ENCODE data around the gene MRTFA.

GRCh38 chr22:40671796-40672360 lies 35.4 kb upstream of the MRTFA start:
- TF ChIP-seq POLR2A (IDR thresholded peaks at IDR 0.05): no peak
- TF ChIP-seq, protein P1, sequence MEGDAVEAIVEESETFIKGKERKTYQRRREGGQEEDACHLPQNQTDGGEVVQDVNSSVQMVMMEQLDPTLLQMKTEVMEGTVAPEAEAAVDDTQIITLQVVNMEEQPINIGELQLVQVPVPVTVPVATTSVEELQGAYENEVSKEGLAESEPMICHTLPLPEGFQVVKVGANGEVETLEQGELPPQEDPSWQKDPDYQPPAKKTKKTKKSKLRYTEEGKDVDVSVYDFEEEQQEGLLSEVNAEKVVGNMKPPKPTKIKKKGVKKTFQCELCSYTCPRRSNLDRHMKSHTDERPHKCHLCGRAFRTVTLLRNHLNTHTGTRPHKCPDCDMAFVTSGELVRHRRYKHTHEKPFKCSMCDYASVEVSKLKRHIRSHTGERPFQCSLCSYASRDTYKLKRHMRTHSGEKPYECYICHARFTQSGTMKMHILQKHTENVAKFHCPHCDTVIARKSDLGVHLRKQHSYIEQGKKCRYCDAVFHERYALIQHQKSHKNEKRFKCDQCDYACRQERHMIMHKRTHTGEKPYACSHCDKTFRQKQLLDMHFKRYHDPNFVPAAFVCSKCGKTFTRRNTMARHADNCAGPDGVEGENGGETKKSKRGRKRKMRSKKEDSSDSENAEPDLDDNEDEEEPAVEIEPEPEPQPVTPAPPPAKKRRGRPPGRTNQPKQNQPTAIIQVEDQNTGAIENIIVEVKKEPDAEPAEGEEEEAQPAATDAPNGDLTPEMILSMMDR (IDR thresholded peaks at IDR 0.05): no peak

Data from adrenal gland (tissue), 5 donors.